Lung (tissue), 12 donors: Measurements from ENCODE around the gene ADRM1. TPM values are rescaled to one million over a fixed set of nuclear protein-coding genes. Genes with fewer than 3 reads are reported as not detected.

ENCODE experiments used
- ATAC-seq: fragments of 200-7000 bp; cut with Tn5 transposase; one replicate; pipeline ENCODE4 v1.9.1; 2020; ENCODE audit warnings: moderate number of reproducible peaks; ENCODE audit not compliant: insufficient read depth, low FRiP score
- DNase-seq, 3 donors: peaks; one replicate each; pipeline ENCODE4 v3.0.0-alpha.2; 2013 to 2017
- H3K27ac ChIP-seq, 2 donors: one replicate each; pipeline ENCODE4 v1.5.1; 2013; ENCODE audit warnings: mild to moderate bottlenecking in 2 of 2, moderate library complexity in 2 of 2, control low read depth in 1 of 2, inconsistent platforms in 1 of 2, low read depth in 1 of 2, low read length in 1 of 2
- H3K27me3 ChIP-seq, 3 donors: one replicate each; pipeline ENCODE4 v1.5.1; 2013; ENCODE audit warnings: low read length in 2 of 3; ENCODE audit not compliant: control insufficient read depth in 3 of 3, insufficient read depth in 3 of 3
- H3K36me3 ChIP-seq, 4 donors: one replicate each; pipeline ENCODE4 v1.5.1; 2013; ENCODE audit warnings: low read length in 4 of 4, mild to moderate bottlenecking in 1 of 4, moderate library complexity in 1 of 4; ENCODE audit not compliant: control insufficient read depth in 4 of 4, insufficient read depth in 4 of 4
- H3K4me1 ChIP-seq, 5 donors: one replicate each; pipeline ENCODE4 v1.5.1; 2013; ENCODE audit warnings: low read length in 5 of 5, mild to moderate bottlenecking in 2 of 5, moderate library complexity in 1 of 5; ENCODE audit not compliant: control insufficient read depth in 5 of 5, insufficient read depth in 5 of 5
- H3K4me3 ChIP-seq: one replicate; pipeline ENCODE4 v1.5.1; 2013; ENCODE audit warnings: mild to moderate bottlenecking, control low read depth, moderate library complexity
- H3K9ac ChIP-seq, 2 donors: one replicate each; pipeline ENCODE4 v1.5.1; 2013; ENCODE audit warnings: low read length in 2 of 2, control low read depth in 1 of 2; ENCODE audit not compliant: insufficient read depth in 1 of 2
- H3K9me3 ChIP-seq, 4 donors: one replicate each; pipeline ENCODE4 v1.5.1; 2013; ENCODE audit warnings: low read length in 3 of 4, mild to moderate bottlenecking in 1 of 4, moderate library complexity in 1 of 4; ENCODE audit not compliant: control insufficient read depth in 4 of 4, insufficient read depth in 3 of 4
- WGBS, 2 donors: extraction: QIAGEN DNeasy Blood & Tissue Kit; methylation state at CpG; one replicate each; pipeline ENCODE4 v1.1.7; 2013; 5-methylcytosine and 5-hydroxymethylcytosine counted together
- polyA plus RNA-seq, 2 donors: library from polyadenylated mRNA; stranded (reverse); fragments of 200-250 nt; gene quantifications; one replicate each; pipeline ENCODE4 v1.2.1, GENCODE V29; 2013
- total RNA-seq, 2 donors: library from RNA; depleted of rRNA in 1 of 2; stranded (reverse); fragments of >200 nt in 1 of 2; gene quantifications; one replicate each; pipeline ENCODE4 v1.2.1, GENCODE V29; 2014 to 2021
- TF ChIP-seq, protein P1 (sequence below): IDR thresholded peaks from 2 replicates; pipeline ENCODE4 v1.5.1; 2012; ENCODE audit warnings: mild to moderate bottlenecking; ENCODE audit errors: control extremely low read depth, extremely low read depth
- donor health status: control.
- donor health status: control.
- donor health status: Bipolar disorder and iron deficiency.
- donor health status: healthy.
- donor health status: DM: yes; HTN: yes; CAD: no.

ADRM1 gene
- total and polyA plus RNA-seq, 4 donors, result 43.1 to 140 (median 106) TPM

DNA sequence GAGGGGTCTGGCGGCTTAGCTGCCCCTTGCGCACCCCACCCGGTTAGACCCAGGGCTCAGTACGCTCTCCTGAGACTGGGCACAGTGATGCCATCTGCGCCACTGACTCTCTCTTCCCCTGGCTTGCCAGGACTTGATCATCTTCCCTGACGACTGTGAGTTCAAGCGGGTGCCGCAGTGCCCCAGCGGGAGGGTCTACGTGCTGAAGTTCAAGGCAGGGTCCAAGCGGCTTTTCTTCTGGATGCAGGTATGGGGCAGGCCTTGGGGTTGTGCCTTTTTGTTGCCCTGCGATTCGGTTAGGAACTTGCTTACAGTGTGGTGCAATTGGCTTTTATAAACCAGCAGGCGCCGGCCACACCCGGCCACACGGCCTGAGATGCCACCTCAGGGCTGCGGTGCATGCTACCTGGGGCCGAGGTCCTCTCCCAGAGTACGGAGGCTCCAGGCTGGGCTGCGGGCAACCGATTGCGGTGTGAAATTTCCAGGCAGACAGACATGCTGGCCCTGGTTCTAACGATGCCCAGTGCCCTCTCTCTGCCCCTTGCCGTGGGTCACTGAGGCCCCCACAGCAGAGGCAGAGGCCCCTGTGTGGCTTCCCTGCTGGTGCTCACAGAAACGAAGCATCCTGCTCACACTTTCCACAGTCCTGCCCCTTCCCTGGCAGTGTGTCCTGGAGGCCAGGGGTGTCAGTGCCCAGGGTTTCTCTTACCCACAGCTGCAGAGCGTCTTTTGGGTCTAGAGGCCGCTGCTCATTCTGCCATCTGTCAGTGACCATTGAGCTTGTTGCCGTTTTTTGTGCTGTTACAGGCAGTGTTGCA, 1.7 kb downstream of the ADRM1 start:
- no peak for ATAC-seq
- no peaks in the 10 kb centered on the region for H3K9me3 ChIP-seq
- TF ChIP-seq, protein P1, sequence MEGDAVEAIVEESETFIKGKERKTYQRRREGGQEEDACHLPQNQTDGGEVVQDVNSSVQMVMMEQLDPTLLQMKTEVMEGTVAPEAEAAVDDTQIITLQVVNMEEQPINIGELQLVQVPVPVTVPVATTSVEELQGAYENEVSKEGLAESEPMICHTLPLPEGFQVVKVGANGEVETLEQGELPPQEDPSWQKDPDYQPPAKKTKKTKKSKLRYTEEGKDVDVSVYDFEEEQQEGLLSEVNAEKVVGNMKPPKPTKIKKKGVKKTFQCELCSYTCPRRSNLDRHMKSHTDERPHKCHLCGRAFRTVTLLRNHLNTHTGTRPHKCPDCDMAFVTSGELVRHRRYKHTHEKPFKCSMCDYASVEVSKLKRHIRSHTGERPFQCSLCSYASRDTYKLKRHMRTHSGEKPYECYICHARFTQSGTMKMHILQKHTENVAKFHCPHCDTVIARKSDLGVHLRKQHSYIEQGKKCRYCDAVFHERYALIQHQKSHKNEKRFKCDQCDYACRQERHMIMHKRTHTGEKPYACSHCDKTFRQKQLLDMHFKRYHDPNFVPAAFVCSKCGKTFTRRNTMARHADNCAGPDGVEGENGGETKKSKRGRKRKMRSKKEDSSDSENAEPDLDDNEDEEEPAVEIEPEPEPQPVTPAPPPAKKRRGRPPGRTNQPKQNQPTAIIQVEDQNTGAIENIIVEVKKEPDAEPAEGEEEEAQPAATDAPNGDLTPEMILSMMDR, result no peak
- no peak for DNase-seq
- no peaks in the 10 kb centered on the region for H3K27me3 ChIP-seq
- H3K9ac ChIP-seq, result peak overlapping the region in 1 of 2 donors; percentile 61
- H3K4me3 ChIP-seq, result peak overlapping the region; percentile 89
- H3K36me3 ChIP-seq, result peaks cover 5 to 51% (median 23%) of the 10 kb centered on the region in 4 donors
- WGBS, 2 donors, result 71 to 86% methylated on average over 29 of the region's 29 CpGs
- H3K4me1 ChIP-seq, result peaks cover 0 to 17% (median 8%) of the 10 kb centered on the region in 5 donors
- H3K27ac ChIP-seq, result peak overlapping the region in 1 of 2 donors; percentile 37

GRCh38 chr20:62305149-62305764, 2.5 kb downstream of the ADRM1 start:
- ATAC-seq (no peak), DNase-seq (no peak)
- H3K9me3 ChIP-seq, result no peaks in the 10 kb centered on the region
- no peak overlapping the region for H3K27ac ChIP-seq
- TF ChIP-seq, protein P1, result no peak
- WGBS, 2 donors, result 82 to 88% methylated on average over 18 of the region's 18 CpGs
- H3K27me3 ChIP-seq, result no peaks in the 10 kb centered on the region
- peaks cover 5 to 56% (median 23%) of the 10 kb centered on the region in 4 donors for H3K36me3 ChIP-seq
- H3K4me1 ChIP-seq, result peaks cover 0 to 17% (median 8%) of the 10 kb centered on the region in 5 donors
- no peak overlapping the region for H3K4me3 ChIP-seq
- H3K9ac ChIP-seq, result no peak overlapping the region

- H3K9me3 ChIP-seq, result no peaks in the 10 kb centered on the region
- DNase-seq (no peak), ATAC-seq (no peak)
- H3K4me3 ChIP-seq, result no peak overlapping the region
- peaks cover 5 to 63% (median 23%) of the 10 kb centered on the region in 4 donors for H3K36me3 ChIP-seq
- H3K27me3 ChIP-seq, result no peaks in the 10 kb centered on the region
- H3K4me1 ChIP-seq, result peaks cover 0 to 17% (median 8%) of the 10 kb centered on the region in 5 donors
- H3K27ac ChIP-seq, result no peak overlapping the region
- TF ChIP-seq, protein P1, result no peak
- WGBS, 2 donors, result 87 to 89% methylated on average over 32 to 33 of the region's 33 CpGs
- H3K9ac ChIP-seq, result no peak overlapping the region
These were observed 3.1 kb downstream of the ADRM1 start for GRCh38 chr20:62305765-62306413.
